Caki2 (cell line): ENCODE measurements around the gene MRPS18B. TPM values are rescaled to one million over a fixed set of nuclear protein-coding genes. Genes with fewer than 3 reads are reported as not detected.
"Not testable (repeated sequence)": the region's sequence is repeated elsewhere in the genome, so short reads cannot be mapped to it uniquely, and the experiment has no call there.

Source experiments
- DNase-seq: peaks from one replicate; pipeline ENCODE4 v3.0.0-alpha.2; 2015; ENCODE audit warnings: low read depth
- in situ Hi-C: cut with HindIII; loops from 2 replicates; pipeline ENCODE4 v1.10.0; 2016; ENCODE audit warnings: low sequenced_read_pairs, low pct_unique_long_range_greater_than_20kb, mixed read lengths
- total RNA-seq: library from RNA; depleted of rRNA; stranded (reverse); fragments of >200 nt; shearing (Covaris generic); gene quantifications from 2 replicates; pipeline ENCODE4 v1.2.3, GENCODE V29; 2014; ENCODE audit warnings: low replicate concordance; rRNA removed

MRPS18B gene
- 47.9 and 61.1 TPM in 2 replicates for total RNA-seq

DNA sequence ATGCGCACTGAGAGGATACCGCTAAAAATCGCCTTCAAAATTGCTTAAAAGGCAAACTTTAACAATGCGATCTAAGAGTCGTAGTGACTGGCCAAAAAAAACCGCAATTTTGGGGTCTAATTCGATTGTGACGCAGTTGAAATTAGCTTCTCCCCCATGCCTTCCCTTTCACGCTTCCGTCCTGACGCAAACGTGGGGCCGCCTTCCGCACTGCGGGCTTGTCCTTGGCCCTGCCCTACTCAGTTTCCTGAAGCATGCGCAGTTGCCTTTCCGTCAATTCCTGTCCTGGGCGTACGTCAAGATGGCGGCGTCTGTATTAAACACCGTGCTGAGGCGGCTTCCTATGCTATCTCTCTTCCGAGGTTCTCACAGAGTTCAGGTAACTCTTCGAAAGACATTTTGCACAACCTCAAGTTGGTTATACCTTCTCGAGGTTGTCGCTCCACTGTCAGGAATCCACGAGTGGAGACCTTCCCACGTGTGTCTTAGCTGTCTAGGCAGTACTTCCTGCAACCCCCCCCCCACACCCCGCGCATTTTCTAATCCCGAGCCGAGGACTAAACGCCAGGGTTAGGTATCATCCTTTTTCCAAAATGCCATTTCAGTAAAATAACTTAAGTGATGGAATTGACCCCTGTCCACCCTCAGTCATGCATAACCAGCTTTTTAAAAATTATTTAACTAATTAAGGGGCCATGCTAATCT lies at the start of gene MRPS18B:
Gene MRPS18B, plus strand, starts transcription at position 276 of the 705 bp plus-strand sequence. Its CDS starts 26 bp downstream, at position 302.
- in situ Hi-C loops, result no loop called here

DNA sequence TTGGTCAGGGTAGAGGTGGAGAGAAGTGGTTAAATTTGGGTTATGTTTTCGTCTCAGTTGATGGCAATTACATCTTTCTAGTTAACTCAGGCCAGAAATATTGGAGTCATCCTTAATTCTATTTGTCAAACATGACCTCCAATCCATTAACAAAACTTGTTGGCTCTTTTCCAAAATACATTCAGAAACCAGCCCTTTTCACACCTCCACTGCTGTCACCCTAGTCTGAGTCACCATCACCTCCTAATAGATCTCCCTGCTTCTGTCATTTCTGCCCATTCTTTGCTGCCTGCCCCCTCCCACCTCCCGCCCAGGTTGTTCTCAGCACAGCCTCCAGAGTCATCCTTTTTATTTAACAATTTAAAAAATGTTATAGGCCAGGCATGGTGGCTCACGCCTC lies 49.4 kb upstream of the MRPS18B start:
- in situ Hi-C loops, result no loop called here
- DNase-seq, result peak; percentile 30

More for the DNA sequence above, at the start of gene MRPS18B:
- DNase-seq, result peak; percentile 98

DNA sequence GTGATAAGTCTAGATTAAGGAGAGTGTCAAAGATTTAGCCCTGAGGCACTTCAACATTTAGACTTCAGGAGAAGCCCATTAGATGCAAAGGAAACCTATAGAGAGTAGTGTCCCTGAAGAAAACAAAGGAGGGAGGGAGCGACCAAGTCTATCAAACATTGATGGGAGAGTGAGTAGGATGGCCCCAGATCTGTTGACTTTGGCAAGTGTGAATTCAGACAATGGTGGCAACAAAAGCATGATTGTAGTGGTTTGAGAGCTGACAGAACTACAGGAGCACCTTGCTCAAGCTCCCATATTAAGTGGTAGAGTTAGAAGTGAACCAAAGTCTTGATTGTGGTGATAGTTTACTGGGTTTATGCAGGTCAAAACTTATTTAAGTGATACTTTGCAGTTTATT lies 47.4 kb upstream of the MRPS18B start:
- in situ Hi-C loops, result no loop called here

DNA sequence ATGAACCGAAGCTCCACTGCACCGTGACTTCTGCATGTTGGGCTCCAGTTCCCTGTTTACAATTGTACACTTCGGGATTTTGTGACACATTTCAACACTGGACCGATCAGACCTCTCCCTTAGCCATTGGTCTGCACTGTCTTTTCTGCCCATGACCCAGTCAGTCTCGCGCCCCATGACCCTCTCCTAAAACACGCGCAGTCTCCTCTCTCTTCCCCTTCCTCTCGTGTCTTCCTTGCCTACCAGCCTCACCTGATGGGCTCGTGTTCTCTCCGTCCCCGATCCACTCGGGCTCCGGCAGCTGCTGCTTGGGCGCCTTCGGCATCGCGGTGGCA lies 46.9 kb upstream of the MRPS18B start:
- DNase-seq, result no peak
- in situ Hi-C loops, result no loop called here

More for the DNA sequence above, 47.4 kb upstream of the MRPS18B start:
- no peak for DNase-seq

DNA sequence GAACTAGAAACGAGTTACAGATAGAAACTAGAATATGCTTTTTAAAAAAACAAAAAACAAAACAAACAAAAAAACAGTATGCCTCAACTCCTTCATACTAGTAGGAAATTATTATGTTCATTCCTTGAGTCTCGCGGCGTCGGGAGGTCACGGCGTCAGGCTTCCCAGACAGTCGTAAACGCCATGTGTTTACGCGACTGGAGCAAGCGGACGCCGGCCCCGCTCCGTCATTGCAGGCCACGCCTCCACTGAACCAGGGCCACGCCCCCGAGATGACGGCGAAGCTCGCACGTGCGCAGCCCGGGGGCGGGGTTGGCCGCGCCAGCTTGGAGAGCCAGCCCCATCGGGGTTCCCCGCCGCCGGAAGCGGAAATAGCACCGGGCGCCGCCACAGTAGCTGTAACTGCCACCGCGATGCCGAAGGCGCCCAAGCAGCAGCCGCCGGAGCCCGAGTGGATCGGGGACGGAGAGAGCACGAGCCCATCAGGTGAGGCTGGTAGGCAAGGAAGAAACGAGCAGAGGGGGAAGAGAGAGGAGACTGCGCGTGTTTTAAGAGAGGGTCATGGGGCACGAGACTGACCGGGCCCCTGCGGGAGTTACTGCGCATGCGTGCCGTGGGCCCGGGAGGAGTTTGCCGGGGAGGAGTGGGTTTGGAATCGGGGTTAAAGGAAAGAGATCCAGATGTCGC lies 46.4 kb upstream of the MRPS18B start, which contains the start of gene ABCF1:
Gene ABCF1, plus strand, starts transcription at position 368 of the 687 bp plus-strand sequence. Its CDS starts 46 bp downstream, at position 414.
- in situ Hi-C loops, result no loop called here
- DNase-seq, result peak; percentile 97

DNA sequence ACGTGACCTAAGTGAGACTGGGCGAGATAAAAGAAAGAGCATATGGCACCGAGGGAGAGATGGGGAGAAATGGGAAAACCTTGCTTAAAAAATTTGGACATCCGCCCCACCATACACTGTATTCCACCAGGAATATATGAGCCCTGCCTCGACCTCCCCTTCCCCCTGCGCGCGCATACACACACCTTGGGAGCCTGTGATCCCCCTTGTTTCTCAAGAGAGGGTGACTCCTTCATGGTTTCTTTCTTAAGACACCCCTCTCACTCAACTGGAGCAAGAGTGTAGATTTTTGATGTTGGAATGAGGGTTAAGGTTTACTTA lies 45.9 kb upstream of the MRPS18B start:
- in situ Hi-C loops, result no loop called here
- no peak for DNase-seq

DNA sequence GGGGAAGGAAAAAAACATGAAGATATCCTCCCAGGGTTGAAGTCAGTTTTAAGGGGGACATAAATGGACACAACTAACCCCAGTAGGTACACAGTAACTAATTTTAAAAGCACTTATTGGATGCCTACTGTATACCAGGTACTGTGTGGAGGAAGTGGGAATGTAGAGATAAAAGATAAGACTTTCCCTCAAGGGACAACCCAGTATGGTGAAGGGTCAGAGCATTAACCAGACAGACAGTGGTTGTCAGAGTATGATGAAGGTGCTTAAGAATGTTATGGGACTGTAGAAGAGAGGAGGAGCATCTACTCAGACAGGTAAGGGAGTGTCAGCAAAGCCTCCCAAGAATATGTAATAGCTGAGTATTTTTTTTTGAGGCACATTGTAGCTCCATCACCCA lies 45.5 kb upstream of the MRPS18B start:
- in situ Hi-C loops, result no loop called here
- no peak for DNase-seq

DNA sequence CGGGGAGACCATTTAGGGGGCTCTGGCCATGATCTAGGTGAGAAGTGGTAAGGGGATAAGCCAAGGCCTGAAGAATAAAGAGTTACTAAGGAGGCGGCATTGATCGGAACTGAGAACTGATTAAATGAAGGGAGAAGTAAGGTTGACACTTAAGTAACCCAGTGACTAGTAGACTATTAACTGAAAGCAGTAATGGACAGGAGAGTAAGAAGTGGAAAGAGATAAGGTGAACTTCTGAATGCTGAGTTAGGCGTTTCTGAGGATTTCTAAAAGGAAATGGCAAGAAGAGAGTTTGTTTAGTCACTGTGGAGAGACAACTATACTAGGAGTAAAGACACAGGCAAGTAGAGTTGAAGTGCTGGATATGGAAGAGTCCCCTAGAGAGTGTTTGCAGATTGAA lies 44.5 kb upstream of the MRPS18B start:
- in situ Hi-C loops, result no loop called here
- no peak for DNase-seq

DNA sequence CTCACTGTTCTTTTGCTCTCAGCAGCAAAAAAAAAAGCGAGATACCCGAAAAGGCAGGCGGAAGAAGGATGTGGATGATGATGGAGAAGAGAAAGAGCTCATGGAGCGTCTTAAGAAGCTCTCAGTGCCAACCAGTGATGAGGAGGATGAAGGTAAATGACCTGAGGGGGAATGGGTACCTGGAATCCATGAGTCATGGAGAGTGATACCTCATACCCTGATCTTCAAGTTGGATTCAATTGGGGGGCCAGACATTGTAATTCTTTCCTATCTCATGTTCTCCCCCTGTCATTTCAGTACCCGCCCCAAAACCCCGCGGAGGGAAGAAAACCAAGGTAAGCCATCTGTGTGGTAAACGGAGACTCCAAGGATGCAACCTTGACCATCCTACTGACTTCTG lies 39.6 kb upstream of the MRPS18B start:
- no peak for DNase-seq
- in situ Hi-C loops, result no loop called here

DNA sequence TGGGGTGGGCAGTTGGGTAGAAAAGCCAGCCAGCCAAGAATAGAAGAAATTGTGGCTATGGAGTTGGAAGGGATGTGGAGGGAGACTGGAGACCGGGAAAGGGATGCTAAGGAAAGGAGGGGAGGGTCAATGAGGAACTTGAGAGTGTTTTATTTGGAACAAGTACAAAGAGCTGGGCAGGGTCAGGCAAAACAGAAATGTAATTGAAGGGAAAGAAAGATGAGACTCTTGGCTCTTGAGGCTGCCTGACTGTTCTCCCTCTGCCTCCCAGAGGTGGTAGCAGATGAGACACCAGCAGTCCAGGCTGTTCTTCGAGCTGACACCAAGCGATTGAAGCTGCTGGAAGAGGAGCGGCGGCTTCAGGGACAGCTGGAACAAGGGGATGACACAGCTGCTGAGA lies 33.7 kb upstream of the MRPS18B start:
- no peak for DNase-seq
- in situ Hi-C loops, result no loop called here

DNA sequence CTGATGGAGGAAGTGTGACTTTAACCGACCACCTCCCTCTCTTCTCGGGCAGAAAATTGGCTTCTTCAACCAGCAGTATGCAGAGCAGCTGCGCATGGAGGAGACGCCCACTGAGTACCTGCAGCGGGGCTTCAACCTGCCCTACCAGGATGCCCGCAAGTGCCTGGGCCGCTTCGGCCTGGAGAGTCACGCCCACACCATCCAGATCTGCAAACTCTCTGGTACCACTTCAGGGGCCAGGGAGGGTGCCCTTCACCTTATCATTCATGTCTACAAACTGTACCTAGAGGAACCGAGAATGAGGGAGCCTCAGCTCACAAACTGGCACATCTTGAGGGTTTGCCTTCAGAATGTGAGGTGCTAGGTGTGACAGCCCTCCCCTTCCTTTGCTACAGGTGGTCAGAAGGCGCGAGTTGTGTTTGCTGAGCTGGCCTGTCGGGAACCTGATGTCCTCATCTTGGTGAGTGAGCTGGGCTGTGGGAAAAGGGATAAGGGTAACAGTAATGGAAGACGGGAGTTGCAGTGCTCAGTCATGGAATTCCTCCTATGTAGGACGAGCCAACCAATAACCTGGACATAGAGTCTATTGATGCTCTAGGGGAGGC lies 27.8 kb upstream of the MRPS18B start:
- DNase-seq, result no peak
- in situ Hi-C loops, result no loop called here

DNA sequence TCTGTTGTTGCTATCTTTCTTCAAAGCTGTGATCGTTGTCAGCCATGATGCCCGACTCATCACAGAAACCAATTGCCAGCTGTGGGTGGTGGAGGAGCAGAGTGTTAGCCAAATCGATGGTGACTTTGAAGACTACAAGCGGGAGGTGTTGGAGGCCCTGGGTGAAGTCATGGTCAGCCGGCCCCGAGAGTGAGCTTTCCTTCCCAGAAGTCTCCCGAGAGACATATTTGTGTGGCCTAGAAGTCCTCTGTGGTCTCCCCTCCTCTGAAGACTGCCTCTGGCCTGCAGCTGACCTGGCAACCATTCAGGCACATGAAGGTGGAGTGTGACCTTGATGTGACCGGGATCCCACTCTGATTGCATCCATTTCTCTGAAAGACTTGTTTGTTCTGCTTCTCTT lies 27.1 kb upstream of the MRPS18B start:
- in situ Hi-C loops, result no loop called here
- no peak for DNase-seq

DNA sequence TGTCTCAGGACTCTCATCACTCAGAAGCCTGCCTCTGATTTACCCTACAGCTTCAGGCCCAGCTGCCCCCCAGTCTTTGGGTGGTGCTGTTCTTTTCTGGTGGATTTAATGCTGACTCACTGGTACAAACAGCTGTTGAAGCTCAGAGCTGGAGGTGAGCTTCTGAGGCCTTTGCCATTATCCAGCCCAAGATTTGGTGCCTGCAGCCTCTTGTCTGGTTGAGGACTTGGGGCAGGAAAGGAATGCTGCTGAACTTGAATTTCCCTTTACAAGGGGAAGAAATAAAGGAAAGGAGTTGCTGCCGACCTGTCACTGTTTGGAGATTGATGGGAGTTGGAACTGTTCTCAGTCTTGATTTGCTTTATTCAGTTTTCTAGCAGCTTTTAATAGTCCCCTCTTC lies 26.6 kb upstream of the MRPS18B start:
- in situ Hi-C loops, result no loop called here
- DNase-seq, result peak; percentile 23

DNA sequence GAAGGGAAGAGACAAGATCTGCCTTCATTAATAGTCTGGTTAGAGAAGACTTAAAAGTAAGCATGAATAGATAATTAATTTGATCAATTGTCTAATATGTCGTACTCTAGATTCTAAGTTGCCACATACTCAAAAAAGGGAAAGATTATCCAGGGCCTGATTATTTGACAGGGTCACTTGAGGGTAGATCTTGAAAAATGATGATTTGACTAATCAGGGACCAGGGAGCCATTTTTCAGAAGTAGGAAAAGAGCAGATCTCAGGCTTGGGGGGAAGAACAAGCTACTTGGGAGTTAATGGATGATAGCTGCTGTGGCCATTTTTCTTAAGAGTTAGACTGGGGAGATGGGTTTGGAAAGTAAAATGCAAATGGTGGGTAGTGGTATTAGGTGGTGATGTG lies 25.4 kb upstream of the MRPS18B start:
- in situ Hi-C loops, result no loop called here
- no peak for DNase-seq

DNA sequence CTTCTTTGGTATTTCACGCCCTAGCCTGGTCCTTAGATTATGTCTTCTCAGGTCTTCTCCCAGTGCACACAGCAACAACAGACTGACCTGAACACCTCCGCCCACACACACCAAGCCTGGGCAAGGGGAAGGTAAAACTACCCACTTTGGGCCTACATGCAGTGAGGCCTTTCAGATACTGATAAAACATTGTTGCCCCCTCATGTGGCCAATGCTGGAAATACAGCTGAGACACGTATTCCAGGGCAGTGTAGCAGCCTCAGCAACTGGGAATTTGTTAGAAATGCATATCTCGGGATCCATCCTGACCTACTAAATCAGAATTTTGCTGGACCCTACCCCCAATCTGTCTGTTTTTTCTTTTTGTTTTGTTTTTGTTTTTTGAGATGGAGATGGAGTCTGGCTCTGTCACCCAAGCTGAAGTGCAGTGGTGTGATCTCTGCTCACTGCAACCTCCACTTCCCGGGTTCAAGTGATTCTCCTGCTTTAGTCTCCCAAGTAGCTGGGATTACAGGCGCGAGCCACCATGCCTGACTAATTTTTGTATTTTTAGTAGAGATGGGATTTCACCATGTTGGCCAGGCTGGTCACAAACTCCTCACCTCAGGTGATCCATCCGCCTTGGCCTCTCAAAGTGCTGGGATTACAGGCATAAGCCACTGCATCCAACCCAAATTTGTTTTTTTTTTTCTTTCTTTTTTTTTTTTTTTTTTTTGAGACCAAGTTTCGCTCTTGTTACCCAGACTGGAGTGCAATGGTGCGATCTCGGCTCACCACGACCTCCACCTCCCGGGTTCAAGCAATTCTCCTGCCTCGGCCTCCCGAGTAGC lies 20.1 kb upstream of the MRPS18B start:
- DNase-seq, result peak; percentile 54
- in situ Hi-C loops, result not testable (repeated sequence)

DNA sequence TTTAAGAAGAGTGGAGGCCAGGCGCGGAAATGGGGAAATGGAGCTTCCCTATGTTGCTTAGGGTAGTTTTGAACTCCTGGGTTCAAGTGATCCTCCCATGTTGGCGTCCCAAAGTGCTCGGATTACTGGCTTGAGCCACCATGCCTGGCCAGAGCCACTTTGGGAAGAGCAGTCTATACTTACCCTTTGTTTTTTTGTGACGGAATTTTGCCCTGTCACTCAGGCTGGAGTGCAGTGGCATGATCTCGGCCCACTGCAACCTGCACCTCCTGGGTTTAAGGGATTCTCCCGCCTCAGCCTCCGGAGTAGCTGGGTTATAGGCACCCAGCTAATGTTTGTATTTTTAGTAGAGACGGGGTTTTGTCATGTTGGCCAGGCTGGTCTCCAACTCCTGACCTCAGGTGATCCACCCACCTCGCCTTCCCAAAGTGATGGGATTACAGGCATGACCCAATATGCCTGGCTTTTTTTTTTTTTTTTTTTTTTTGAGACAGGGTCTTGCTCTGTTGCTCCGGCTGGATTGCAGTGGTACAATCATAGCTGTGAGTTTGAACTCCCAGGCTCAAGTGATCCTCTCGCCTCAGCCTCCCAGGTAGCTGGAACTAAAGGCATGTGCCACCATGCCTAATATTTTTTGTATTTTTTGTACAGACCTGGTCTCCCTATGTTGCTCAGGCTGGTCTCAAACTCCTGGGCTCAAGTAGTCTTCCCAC lies 18.6 kb upstream of the MRPS18B start:
- in situ Hi-C loops, result no loop called here
- DNase-seq, result no peak

DNA sequence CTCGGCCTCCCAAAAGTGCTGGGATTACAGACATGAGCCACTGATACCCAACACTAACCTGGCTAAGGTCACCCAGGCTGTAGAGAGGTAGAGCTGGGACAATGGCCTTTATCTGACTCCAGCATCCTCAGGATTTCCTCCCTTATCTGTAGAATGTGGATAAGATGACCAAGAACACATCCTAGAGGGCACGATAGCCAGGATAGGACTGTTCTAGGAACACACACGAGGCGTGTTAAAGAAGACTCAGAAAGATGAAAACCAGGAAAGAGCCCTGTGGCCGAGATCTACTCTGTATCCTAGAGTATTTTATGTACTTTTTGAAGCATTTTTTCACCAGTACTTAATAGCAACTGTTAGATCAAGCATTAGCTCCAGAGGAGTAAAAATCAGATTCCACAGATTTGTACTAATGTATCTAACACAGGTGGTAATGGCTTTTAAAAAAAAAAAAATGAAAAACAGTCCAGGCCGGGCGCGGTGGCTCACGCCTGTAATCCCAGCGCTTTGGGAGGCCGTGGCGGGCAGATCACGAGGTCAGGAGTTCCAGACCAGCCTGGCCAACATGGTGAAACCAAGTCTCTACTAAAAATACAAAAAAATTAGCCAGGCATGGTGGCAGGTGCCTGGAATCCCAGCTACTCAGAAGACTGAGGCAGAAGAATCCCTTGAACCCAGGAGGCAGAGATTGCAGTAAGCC lies 17.9 kb upstream of the MRPS18B start:
- DNase-seq, result no peak
- in situ Hi-C loops, result no loop called here
